Testis (tissue), 3 donors: Measurements from ENCODE around the gene VIT. TPM values are rescaled to one million over a fixed set of nuclear protein-coding genes. Genes with fewer than 3 reads are reported as not detected.

Experiments
- DNase-seq: peaks from one replicate; pipeline ENCODE4 v3.0.0-alpha.2; 2019
- H3K27ac ChIP-seq, 2 donors: fragments of 200-600 bp; sonication (generic); one replicate each; pipeline ENCODE4 v1.5.1; 2019
- H3K27me3 ChIP-seq: fragments of 200-600 bp; sonication (generic); one replicate; pipeline ENCODE4 v1.5.1; 2019
- H3K36me3 ChIP-seq: fragments of 200-600 bp; sonication (generic); one replicate; pipeline ENCODE4 v1.5.1; 2017; ENCODE audit warnings: low read depth; ENCODE audit errors: missing control alignments
- H3K4me1 ChIP-seq: fragments of 200-600 bp; sonication (generic); one replicate; pipeline ENCODE4 v1.5.1; 2019
- H3K4me3 ChIP-seq, 2 donors: fragments of 200-600 bp; sonication (generic); one replicate each; pipeline ENCODE4 v1.5.1; 2017 to 2019
- H3K9me3 ChIP-seq: fragments of 200-600 bp; sonication (generic); one replicate; pipeline ENCODE4 v1.5.1; 2017
- CTCF ChIP-seq, 3 experiments: fragments of 450-650 bp in 2 of 3; fragments of 200-600 bp in 1 of 3; sonication (generic) in 1 of 3; IDR thresholded peaks; one replicate each; pipeline ENCODE4 v1.5.1; 2016 to 2019; ENCODE audit warnings: antibody characterized with exemption in 3 of 3, mild to moderate bottlenecking in 2 of 3, moderate library complexity in 1 of 3
- POLR2A ChIP-seq: fragments of 450-650 bp; IDR thresholded peaks from one replicate; pipeline ENCODE4 v1.6.1; 2017; ENCODE audit warnings: antibody characterized with exemption, mild to moderate bottlenecking, moderate library complexity
- WGBS, 2 donors: methylation state at CpG; one replicate each; pipeline ENCODE4 v1.1.5; 2018; 5-methylcytosine and 5-hydroxymethylcytosine counted together
- intact Hi-C: fragments of 100-400 bp; cut with DNase I; formaldehyde crosslinking; loops from one replicate; pipeline ENCODE4 v1.15.1; 2023; ENCODE audit warnings: low total_unique reads
- polyA plus RNA-seq: library from polyadenylated mRNA; stranded (reverse); fragments of 350-450 nt; fragmentation: Illumina TruSeq; extraction: RNeasy Lipid Tissue Mini Kit (QIAGEN cat#74804); gene quantifications from one replicate; pipeline ENCODE4 v1.2.3, GENCODE V29; 2014; ENCODE audit warnings: low read depth, low replicate concordance; ENCODE audit not compliant: insufficient read depth
- total RNA-seq, 2 donors: library from RNA; depleted of rRNA; stranded (reverse); fragments of >200 nt; gene quantifications; one replicate each; pipeline ENCODE4 v1.2.3, GENCODE V29; 2016

The VIT gene
- total and polyA plus RNA-seq, 3 donors from 2014 or later: 5.6 to 9.4 (median 7.2) TPM

GRCh38 chr2:36748166-36748565 is 51.7 kb downstream of the VIT start:
- 97 to 100% methylated on average over 1 of the region's 1 CpG for WGBS, 2 donors
- Histone ChIP-seq H3K9me3 (no peaks in the 10 kb centered on the region), H3K36me3 (no peaks in the 10 kb centered on the region), H3K4me1 (no peaks in the 10 kb centered on the region), H3K27ac (no peak overlapping the region), H3K27me3 (no peaks in the 10 kb centered on the region), H3K4me3 (no peak overlapping the region)
- intact Hi-C loops: no loop called here
- no peak for DNase-seq
- TF ChIP-seq CTCF (IDR thresholded peaks at IDR 0.05): no peak
- TF ChIP-seq POLR2A: no peak

GRCh38 chr2:36750101-36750500 is 53.6 kb downstream of the VIT start:
- H3K27ac ChIP-seq: no peak overlapping the region
- H3K27me3 ChIP-seq: no peaks in the 10 kb centered on the region
- intact Hi-C loops: no loop called here
- H3K4me1 ChIP-seq: no peaks in the 10 kb centered on the region
- DNase-seq: no peak
- H3K9me3 ChIP-seq: no peaks in the 10 kb centered on the region
- H3K36me3 ChIP-seq: no peaks in the 10 kb centered on the region
- no peak overlapping the region for H3K4me3 ChIP-seq
- 86 to 91% methylated on average over 5 of the region's 5 CpGs for WGBS, 2 donors
- no peak for TF ChIP-seq CTCF (IDR thresholded peaks at IDR 0.05)
- TF ChIP-seq POLR2A: no peak

GRCh38 chr2:36753706-36754221 is 57.3 kb downstream of the VIT start:
- 62 to 72% methylated on average over 5 of the region's 5 CpGs for whole genome bisulfite sequencing, 2 donors
- no peak for DNase-seq
- Histone ChIP-seq H3K4me3 (no peak overlapping the region), H3K27ac (no peak overlapping the region), H3K9me3 (no peaks in the 10 kb centered on the region), H3K4me1 (no peaks in the 10 kb centered on the region), H3K36me3 (no peaks in the 10 kb centered on the region), H3K27me3 (no peaks in the 10 kb centered on the region)
- TF ChIP-seq POLR2A (no peak), CTCF (IDR thresholded peaks at IDR 0.05) (no peak)
- intact Hi-C loops: no loop called here

- H3K4me3 ChIP-seq: no peak overlapping the region
These were observed 58.1 kb downstream of the VIT start for GRCh38 chr2:36754578-36754977.

More at GRCh38 chr2:36754578-36754977, 58.1 kb downstream of the VIT start:
- WGBS, 2 donors: 82 to 89% methylated on average over 3 of the region's 3 CpGs
- Histone ChIP-seq H3K9me3 (no peaks in the 10 kb centered on the region), H3K27me3 (no peaks in the 10 kb centered on the region), H3K4me1 (no peaks in the 10 kb centered on the region), H3K27ac (no peak overlapping the region), H3K36me3 (no peaks in the 10 kb centered on the region)
- no peak for DNase-seq
- intact Hi-C loops: no loop called here
- TF ChIP-seq CTCF (IDR thresholded peaks at IDR 0.05) (no peak), POLR2A (no peak)
